Naive thymus-derived CD8-positive, alpha-beta T cell (primary cell): Measurements from ENCODE around the gene TMA7. TPM values are rescaled to one million over a fixed set of nuclear protein-coding genes. Genes with fewer than 3 reads are reported as not detected.

ENCODE experiments used
- ATAC-seq, 2 donors: fragments of 150-1000 bp; cut with Tn5 transposase in 1 of 2; sonication (Bioruptor Pico), chemical (Tn5 transposase) in 1 of 2; 1 replicate in 1 of 2; 2 replicates in 1 of 2; pipeline ENCODE4 v1.10.0; 2021; ENCODE audit warnings: mild to moderate bottlenecking in 2 of 2, moderate library complexity in 2 of 2
- POLR2A ChIA-PET: fragments of 350-600 bp; sonication (Branson Sonifier 250); formaldehyde crosslinking; loops from one replicate; lab custom pipeline; 2021; ENCODE audit warnings: antibody characterized with exemption; lab: Charles Lee
- DNase-seq, 10 donors: peaks; one replicate each; pipeline versions ENCODE4 v3.0.0 to v3.0.0-alpha.2; 2020 to 2022
- H3K27ac Mint-ChIP-seq, 10 donors: one replicate each; pipeline ENCODE4 v1.8.0; 2020 to 2022; ENCODE audit warnings: mild to moderate bottlenecking in 10 of 10, mixed read lengths in 10 of 10, moderate library complexity in 4 of 10, inconsistent platforms in 1 of 10
- H3K27me3 Mint-ChIP-seq, 5 donors: one replicate each; pipeline ENCODE4 v1.8.0; 2021 to 2022; ENCODE audit warnings: mixed read lengths in 5 of 5
- H3K36me3 Mint-ChIP-seq, 3 donors: one replicate each; pipeline ENCODE4 v1.8.0; 2020 to 2022; ENCODE audit warnings: mixed read lengths in 3 of 3, mild to moderate bottlenecking in 2 of 3, inconsistent platforms in 1 of 3
- H3K4me1 Mint-ChIP-seq, 4 donors: one replicate each; pipeline ENCODE4 v1.8.0; 2021 to 2022; ENCODE audit warnings: mixed read lengths in 4 of 4
- H3K4me3 Mint-ChIP-seq, 10 donors: one replicate each; pipeline ENCODE4 v1.8.0; 2020 to 2022; ENCODE audit warnings: mild to moderate bottlenecking in 10 of 10, mixed read lengths in 10 of 10, moderate library complexity in 6 of 10, inconsistent platforms in 1 of 10
- H3K9me3 Mint-ChIP-seq, 9 donors: one replicate each; pipeline ENCODE4 v1.8.0; 2020 to 2022; ENCODE audit warnings: mixed read lengths in 9 of 9, mild to moderate bottlenecking in 3 of 9, inconsistent platforms in 1 of 9, moderate library complexity in 1 of 9
- polyA plus RNA-seq, 3 donors: library from polyadenylated mRNA; unstranded; fragments of 300-500 nt; fragmentation: Illumina TruSeq; gene quantifications; one replicate each; pipeline ENCODE4 v1.2.3, GENCODE V29; 2021
- total RNA-seq, 8 experiments: library from RNA in 2 of 8; stranded (reverse) in 2 of 8; gene quantifications; one replicate each; pipeline ENCODE4 v1.2.3 and lab custom pipeline; 2021 to 2026

Gene TMA7
- total and polyA plus RNA-seq, 5 experiments from 2014 or later = 274 to 931 (median 714) TPM

- Mint-ChIP-seq H3K36me3 (no peaks in the 10 kb centered on the region), H3K4me3 (no peak overlapping the region), H3K27me3 (no peaks in the 10 kb centered on the region), H3K27ac (no peak overlapping the region), H3K4me1 (peaks cover 0 to 7% (median 5%) of the 10 kb centered on the region in 4 donors), H3K9me3 (no peaks in the 10 kb centered on the region)
- ATAC-seq = no peak
- POLR2A ChIA-PET = no interaction called here
- DNase-seq = no peak
These were observed 20.9 kb upstream of the TMA7 start for GRCh38 chr3:48419149-48419548.

DNA sequence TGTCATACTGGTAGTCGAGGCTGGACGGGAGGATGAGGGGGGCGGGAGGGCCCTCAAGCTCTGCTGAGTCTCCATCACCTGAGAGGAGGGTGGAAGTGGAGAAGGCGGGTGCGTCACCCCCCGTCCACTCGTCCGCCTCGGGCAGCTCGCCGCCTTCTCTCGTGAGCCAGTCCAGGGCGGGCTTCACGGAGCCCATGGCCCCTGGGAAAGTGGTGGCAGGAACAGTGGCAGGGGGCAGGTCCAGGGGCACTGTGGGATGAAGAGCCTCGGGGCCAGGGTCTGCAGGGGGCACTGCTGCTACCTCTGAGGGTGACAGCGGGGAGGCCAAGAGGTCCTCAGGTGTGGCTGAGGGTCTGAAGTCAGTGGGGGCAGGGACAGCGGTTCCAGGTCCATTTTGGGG lies 20.5 kb upstream of the TMA7 start:
- peak in 1 of 10 donors; percentile 13 for DNase-seq
- Mint-ChIP-seq H3K4me1 (peaks cover 0 to 7% (median 5%) of the 10 kb centered on the region in 4 donors), H3K36me3 (no peaks in the 10 kb centered on the region), H3K27ac (no peak overlapping the region), H3K9me3 (no peaks in the 10 kb centered on the region), H3K4me3 (no peak overlapping the region), H3K27me3 (no peaks in the 10 kb centered on the region)
- ATAC-seq = no peak
- POLR2A ChIA-PET = no interaction called here

DNA sequence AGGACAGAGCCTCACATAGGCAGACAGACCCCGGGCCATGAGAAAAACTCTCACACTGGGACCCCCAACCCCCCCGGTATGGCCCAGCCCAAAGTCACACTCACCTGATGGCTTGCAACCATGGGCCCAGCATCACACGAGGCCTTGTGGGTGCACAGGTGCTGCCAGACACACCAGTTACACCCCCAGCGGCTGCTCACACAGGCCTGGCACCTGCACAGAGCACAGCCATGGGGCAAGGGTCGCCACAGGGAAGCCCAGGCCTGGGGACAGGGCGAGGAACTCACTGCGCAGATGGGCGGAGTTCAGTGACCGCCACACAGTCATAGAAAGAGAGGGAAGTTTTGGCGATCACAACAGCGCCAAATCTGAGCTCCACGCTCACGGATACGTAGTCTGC lies 19.5 kb upstream of the TMA7 start:
- peak in 1 of 10 donors; percentile 52 for DNase-seq
- no peak for ATAC-seq
- H3K9me3 Mint-ChIP-seq = no peaks in the 10 kb centered on the region
- H3K27ac Mint-ChIP-seq = peak overlapping the region in 1 of 10 donors; percentile 41
- H3K4me1 Mint-ChIP-seq = peaks cover 0 to 7% (median 5%) of the 10 kb centered on the region in 4 donors
- POLR2A ChIA-PET = no interaction called here
- H3K4me3 Mint-ChIP-seq = no peak overlapping the region
- H3K27me3 Mint-ChIP-seq = no peaks in the 10 kb centered on the region
- no peaks in the 10 kb centered on the region for H3K36me3 Mint-ChIP-seq

DNA sequence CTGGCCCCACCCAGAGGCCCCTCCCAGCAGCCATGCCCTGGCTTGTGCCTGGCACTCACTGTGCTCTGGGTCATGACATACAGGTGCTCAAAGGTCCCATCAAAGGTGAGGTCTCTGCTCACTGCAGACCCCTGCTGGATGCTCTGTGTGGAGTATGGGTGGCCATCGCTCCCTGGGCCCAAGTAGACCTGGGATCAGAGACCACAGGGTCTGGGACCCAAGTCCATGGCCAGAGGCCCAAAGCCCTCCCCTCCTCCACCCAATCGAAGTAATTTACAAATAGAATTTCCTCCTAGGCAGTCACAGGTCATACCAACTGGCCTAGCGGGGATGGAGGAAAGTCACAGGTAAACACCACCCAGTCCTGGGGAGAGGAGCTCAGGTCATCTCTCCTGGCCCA lies 17.8 kb upstream of the TMA7 start:
- ATAC-seq (no peak), DNase-seq (no peak)
- Mint-ChIP-seq H3K27me3 (no peaks in the 10 kb centered on the region), H3K36me3 (no peaks in the 10 kb centered on the region), H3K27ac (no peak overlapping the region), H3K4me3 (no peak overlapping the region), H3K4me1 (peaks cover 0 to 7% (median 5%) of the 10 kb centered on the region in 4 donors), H3K9me3 (no peaks in the 10 kb centered on the region)
- POLR2A ChIA-PET = no interaction called here

DNA sequence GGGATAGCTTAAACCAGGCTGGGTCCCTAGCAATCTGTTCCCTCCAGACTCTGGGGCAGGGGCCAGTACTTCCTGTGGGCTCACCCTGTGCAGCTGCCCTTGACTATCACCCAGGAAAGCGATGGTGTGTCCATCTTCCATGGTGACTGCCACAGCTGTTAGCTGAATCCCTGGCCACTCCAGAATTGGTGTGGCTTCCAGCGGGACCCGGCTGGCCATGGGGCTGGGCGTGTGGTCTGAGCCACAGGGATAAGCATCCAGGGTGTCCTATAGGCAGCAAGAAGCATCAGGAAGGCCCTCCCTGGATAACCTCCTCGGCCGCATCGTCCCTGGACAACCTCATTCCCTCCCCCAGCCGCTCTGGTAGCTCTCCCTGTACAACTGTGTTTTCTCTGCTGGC lies 17.4 kb upstream of the TMA7 start:
- no peak for ATAC-seq
- Mint-ChIP-seq H3K4me1 (peaks cover 0 to 7% (median 5%) of the 10 kb centered on the region in 4 donors), H3K27ac (peak overlapping the region in 2 of 10 donors; percentile 24 to 68), H3K36me3 (no peaks in the 10 kb centered on the region), H3K4me3 (no peak overlapping the region), H3K9me3 (no peaks in the 10 kb centered on the region), H3K27me3 (no peaks in the 10 kb centered on the region)
- POLR2A ChIA-PET = no interaction called here
- DNase-seq = no peak

- H3K27ac Mint-ChIP-seq = peak overlapping the region in 1 of 10 donors; percentile 24
- H3K27me3 Mint-ChIP-seq = no peaks in the 10 kb centered on the region
- POLR2A ChIA-PET = no interaction called here
These were observed 16.7 kb upstream of the TMA7 start for GRCh38 chr3:48423241-48423882.

GRCh38 chr3:48423883-48424695 lies 16.0 kb upstream of the TMA7 start:
- DNase-seq (no peak), ATAC-seq (no peak)
- Mint-ChIP-seq H3K27ac (no peak overlapping the region), H3K4me3 (no peak overlapping the region), H3K4me1 (peaks cover 0 to 7% (median 6%) of the 10 kb centered on the region in 4 donors), H3K9me3 (no peaks in the 10 kb centered on the region), H3K36me3 (no peaks in the 10 kb centered on the region), H3K27me3 (no peaks in the 10 kb centered on the region)
- POLR2A ChIA-PET = interaction anchor here (0.6 kb wide), 1 partner anchor 53 kb away, joined by 4 read pairs; no protein-coding TSS in a partner anchor

More at GRCh38 chr3:48423241-48423882, 16.7 kb upstream of the TMA7 start:
- ATAC-seq = no peak
- no peak for DNase-seq
- Mint-ChIP-seq H3K9me3 (no peaks in the 10 kb centered on the region), H3K4me1 (peaks cover 0 to 7% (median 5%) of the 10 kb centered on the region in 4 donors), H3K4me3 (no peak overlapping the region), H3K36me3 (no peaks in the 10 kb centered on the region)

DNA sequence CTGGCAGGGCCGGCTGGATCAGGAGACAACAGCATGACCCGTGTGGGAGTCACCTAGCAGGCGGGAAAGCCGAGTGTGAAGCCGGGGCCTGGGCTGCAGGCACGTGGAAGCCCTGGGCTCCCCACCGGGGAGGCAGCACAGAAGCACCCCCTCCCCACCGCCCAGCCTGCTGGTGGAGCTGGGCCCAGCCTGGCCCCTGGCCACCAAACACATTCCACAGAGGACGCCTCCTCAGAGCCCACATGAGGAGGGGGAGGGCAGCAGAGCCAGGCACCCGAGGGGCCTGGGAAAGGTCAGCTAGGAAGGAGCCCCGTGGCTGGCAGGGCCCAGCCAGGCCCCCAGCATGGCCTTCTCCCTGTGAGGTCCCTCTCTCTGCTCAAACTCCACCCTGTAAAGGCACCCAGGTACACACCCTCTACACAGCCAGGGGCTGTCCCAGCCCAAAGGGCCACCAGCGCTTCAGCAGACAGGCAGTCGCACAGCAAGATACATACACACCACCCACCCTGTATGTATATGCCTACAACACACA lies 14.7 kb upstream of the TMA7 start:
- Mint-ChIP-seq H3K9me3 (no peaks in the 10 kb centered on the region), H3K36me3 (no peaks in the 10 kb centered on the region), H3K27ac (peak overlapping the region in 1 of 10 donors; percentile 18), H3K4me3 (no peak overlapping the region), H3K27me3 (peaks cover 0 to 2% (median 0%) of the 10 kb centered on the region in 5 donors), H3K4me1 (peaks cover 4 to 14% (median 10%) of the 10 kb centered on the region in 4 donors)
- ATAC-seq (no peak), DNase-seq (peak in 1 of 10 donors; percentile 55)
- POLR2A ChIA-PET = no interaction called here

DNA sequence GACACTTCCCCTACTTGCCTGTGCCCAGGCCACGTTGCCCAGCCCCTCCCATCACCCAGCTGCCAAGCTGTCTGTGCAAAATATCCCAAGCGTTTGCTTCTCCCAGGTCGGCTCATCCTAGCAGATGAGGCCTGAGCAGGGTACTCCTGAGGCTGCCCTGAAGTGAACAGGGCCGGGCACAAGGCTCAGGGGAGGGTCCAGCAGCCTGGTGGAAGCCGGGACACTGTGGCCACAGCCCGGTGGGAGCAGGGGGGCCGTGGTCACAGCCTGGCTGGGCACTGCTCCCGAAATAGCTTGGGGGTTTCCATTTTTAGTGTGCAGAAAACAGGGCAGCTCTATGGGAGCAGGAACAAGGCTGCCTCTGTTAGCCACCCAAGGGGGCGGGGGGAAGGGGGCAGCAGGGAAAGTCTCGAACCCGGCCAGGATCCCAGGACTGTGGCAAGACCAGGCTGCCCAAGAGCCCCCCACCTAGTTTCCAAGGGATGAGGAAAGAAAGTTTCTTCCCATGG lies 13.6 kb upstream of the TMA7 start:
- H3K9me3 Mint-ChIP-seq = no peaks in the 10 kb centered on the region
- peaks cover 7 to 18% (median 13%) of the 10 kb centered on the region in 4 donors for H3K4me1 Mint-ChIP-seq
- POLR2A ChIA-PET = no interaction called here
- peaks cover 0 to 2% (median 0%) of the 10 kb centered on the region in 5 donors for H3K27me3 Mint-ChIP-seq
- no peak overlapping the region for H3K4me3 Mint-ChIP-seq
- DNase-seq (peak in 1 of 10 donors; percentile 23), ATAC-seq (no peak)
- no peak overlapping the region for H3K27ac Mint-ChIP-seq
- H3K36me3 Mint-ChIP-seq = no peaks in the 10 kb centered on the region

- no peaks in the 10 kb centered on the region for H3K36me3 Mint-ChIP-seq
- H3K4me3 Mint-ChIP-seq = peak overlapping the region in 6 of 10 donors; percentile 12 to 60 (median 32)
- H3K4me1 Mint-ChIP-seq = peaks cover 7 to 13% (median 9%) of the 10 kb centered on the region in 4 donors
- H3K27ac Mint-ChIP-seq = peak overlapping the region in 4 of 10 donors; percentile 1 to 78 (median 49)
- no peak for DNase-seq
- no peak for ATAC-seq
- H3K9me3 Mint-ChIP-seq = no peaks in the 10 kb centered on the region
- POLR2A ChIA-PET = no interaction called here
- H3K27me3 Mint-ChIP-seq = peaks cover 0 to 2% (median 0%) of the 10 kb centered on the region in 5 donors
These were observed 13.0 kb upstream of the TMA7 start for GRCh38 chr3:48426944-48427629.

DNA sequence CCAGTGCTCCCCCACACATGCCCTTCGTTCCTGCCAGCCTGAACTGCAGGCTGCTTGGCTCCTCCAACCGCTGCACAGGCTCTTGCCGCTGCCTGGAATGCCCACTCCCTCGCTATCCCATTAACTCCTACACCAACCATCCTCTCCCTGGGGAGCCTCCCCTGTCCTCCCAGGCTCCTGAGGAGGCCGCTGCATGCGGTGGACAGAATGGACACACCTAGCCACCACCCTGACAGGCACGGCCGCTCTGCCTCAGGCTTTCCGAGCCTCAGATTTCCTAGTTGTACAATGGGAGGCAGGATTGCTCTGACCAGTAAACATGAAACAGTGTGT lies 12.5 kb upstream of the TMA7 start:
- H3K4me3 Mint-ChIP-seq = peak overlapping the region in 9 of 10 donors; percentile 12 to 77 (median 53)
- peak overlapping the region in 3 of 10 donors; percentile 37 to 78 (median 61) for H3K27ac Mint-ChIP-seq
- no peaks in the 10 kb centered on the region for H3K9me3 Mint-ChIP-seq
- POLR2A ChIA-PET = no interaction called here
- H3K36me3 Mint-ChIP-seq = no peaks in the 10 kb centered on the region
- DNase-seq (peak in 1 of 10 donors; percentile 28), ATAC-seq (no peak)
- H3K4me1 Mint-ChIP-seq = peaks cover 7 to 13% (median 9%) of the 10 kb centered on the region in 4 donors
- H3K27me3 Mint-ChIP-seq = peaks cover 0 to 2% (median 0%) of the 10 kb centered on the region in 5 donors

GRCh38 chr3:48428088-48428571 lies 11.9 kb upstream of the TMA7 start:
- H3K27me3 Mint-ChIP-seq = peaks cover 0 to 2% (median 0%) of the 10 kb centered on the region in 5 donors
- no peak for ATAC-seq
- peaks cover 4 to 13% (median 9%) of the 10 kb centered on the region in 4 donors for H3K4me1 Mint-ChIP-seq
- POLR2A ChIA-PET = interaction anchor here (1.4 kb wide), 1 partner anchor 87 kb away, joined by 3 read pairs; no protein-coding TSS in a partner anchor
- peak overlapping the region; percentile 14 to 77 (median 58) for H3K4me3 Mint-ChIP-seq
- H3K9me3 Mint-ChIP-seq = no peaks in the 10 kb centered on the region
- DNase-seq = peak in 1 of 10 donors; percentile 55
- peak overlapping the region in 4 of 10 donors; percentile 4 to 61 (median 48) for H3K27ac Mint-ChIP-seq
- no peaks in the 10 kb centered on the region for H3K36me3 Mint-ChIP-seq
